ENCODE measurements around the gene ASCC2.

DNA sequence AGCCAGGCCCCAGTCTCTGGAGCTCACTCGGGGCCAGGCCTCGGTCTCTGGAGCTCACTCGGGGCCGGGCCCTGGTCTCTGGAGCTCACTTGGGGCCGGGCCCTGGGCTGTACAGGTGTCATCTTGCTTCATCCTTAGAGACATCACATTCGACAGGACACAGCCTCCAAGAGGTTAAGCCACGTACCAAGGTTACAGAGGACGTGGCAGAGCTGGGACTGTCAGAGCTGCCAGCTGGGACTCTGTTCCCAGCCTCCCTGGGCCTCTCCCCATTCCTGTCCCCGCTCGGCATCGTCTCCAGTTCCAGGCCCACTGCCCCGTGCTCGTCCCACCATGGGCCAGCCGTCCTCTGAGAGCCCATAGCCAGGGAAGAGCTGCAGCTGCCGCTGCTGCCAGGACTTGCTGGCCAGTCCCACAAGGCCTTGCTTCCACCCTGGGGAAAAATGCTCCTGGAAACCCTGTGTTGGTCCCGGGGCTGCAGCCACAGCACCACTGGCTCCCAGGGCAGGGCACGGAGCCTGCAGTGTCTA lies 98.7 kb downstream of the ASCC2 start:
- no peak for TF ChIP-seq EZH2 (IDR thresholded peaks at IDR 0.05; ENCODE audit: insufficient read depth, poor library complexity, severe bottlenecking)
- TF ChIP-seq EZH2phosphoT487 (IDR thresholded peaks at IDR 0.05; ENCODE audit: insufficient read depth, low read depth): no peak

Measured in GM23248 (cell line).